Astrocyte of the cerebellum (primary cell): ENCODE data around the gene DOLK.

ENCODE experiments used
- DNase-seq: peaks from one replicate; pipeline ENCODE4 v3.0.0-alpha.2; 2011; ENCODE audit warnings: low read depth
- H3K4me3 ChIP-seq: 2 replicates; pipeline ENCODE4 v1.5.1; 2011; ENCODE audit warnings: mild to moderate bottlenecking, low read depth, low read length, moderate library complexity
- CTCF ChIP-seq: IDR thresholded peaks from 2 replicates; pipeline ENCODE4 v1.5.1; 2012; ENCODE audit warnings: low read length, low read depth, moderate library complexity, mild to moderate bottlenecking; ENCODE audit errors: missing control alignments
- in situ Hi-C: cut with HindIII; loops from 2 replicates; pipeline ENCODE4 v1.10.0; 2017; ENCODE audit warnings: low sequenced_read_pairs

Gene DOLK

GRCh38 chr9:128913995-128914772 lies 33.2 kb downstream of the DOLK start:
- TF ChIP-seq CTCF, result no peak
- H3K4me3 ChIP-seq, result no peak overlapping the region
- no peak for DNase-seq
- in situ Hi-C loops, result no loop called here

- in situ Hi-C loops, result no loop called here
- no peak for DNase-seq
- H3K4me3 ChIP-seq, result no peak overlapping the region
- no peak for TF ChIP-seq CTCF
Observed at GRCh38 chr9:128913048-128913900, 34.1 kb downstream of the DOLK start.

GRCh38 chr9:128912270-128912853 lies 35.0 kb downstream of the DOLK start:
- H3K4me3 ChIP-seq, result no peak overlapping the region
- no peak for TF ChIP-seq CTCF
- in situ Hi-C loops, result no loop called here
- DNase-seq, result peak; percentile 83

GRCh38 chr9:128911529-128912035 lies 35.8 kb downstream of the DOLK start:
- no peak for TF ChIP-seq CTCF
- in situ Hi-C loops, result no loop called here
- no peak for DNase-seq
- H3K4me3 ChIP-seq, result no peak overlapping the region

- in situ Hi-C loops, result no loop called here
- TF ChIP-seq CTCF, result no peak
Observed at GRCh38 chr9:128910906-128911305, 36.5 kb downstream of the DOLK start.

GRCh38 chr9:128909859-128910258 lies 37.5 kb downstream of the DOLK start:
- no peak for TF ChIP-seq CTCF
- no peak for DNase-seq
- no peak overlapping the region for H3K4me3 ChIP-seq
- in situ Hi-C loops, result no loop called here

More at GRCh38 chr9:128910906-128911305, 36.5 kb downstream of the DOLK start:
- no peak for DNase-seq
- no peak overlapping the region for H3K4me3 ChIP-seq
